ENCODE results near the gene STX7.

DNA sequence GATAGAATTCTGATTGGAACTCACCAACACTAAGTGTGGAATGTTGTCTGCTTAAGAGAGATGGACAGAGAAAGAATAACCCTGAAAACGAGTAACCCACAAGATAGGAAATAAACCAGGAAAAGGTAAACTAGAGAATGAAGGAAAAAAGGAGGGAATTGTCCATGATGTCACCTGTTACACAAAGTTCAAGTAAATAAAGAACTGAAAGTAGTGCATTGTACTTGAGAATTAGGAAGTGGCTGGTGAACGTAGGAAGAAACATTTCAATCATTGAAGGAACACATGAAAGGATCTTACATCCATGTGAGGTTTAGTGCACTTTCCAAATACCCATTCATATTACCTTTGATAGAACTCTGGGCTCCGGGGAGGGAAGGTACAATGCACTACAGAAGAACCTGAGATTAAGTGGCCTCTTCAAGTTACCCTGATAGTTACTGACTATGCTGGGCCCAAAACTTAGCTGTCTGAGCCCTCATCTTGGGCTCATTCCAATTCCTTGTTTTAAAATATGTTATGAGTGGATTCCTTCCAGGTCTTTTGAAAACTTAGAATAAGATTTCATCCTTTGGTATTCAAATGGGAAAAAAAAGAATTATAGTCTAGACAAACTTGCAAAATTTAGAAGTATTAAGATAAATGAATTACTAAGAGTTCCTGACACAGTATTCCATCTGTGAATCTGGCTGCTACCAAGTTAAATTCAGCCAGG is 1.1 kb upstream of the STX7 start:
- TF ChIP-seq POLR2A (IDR thresholded peaks at IDR 0.05), result no peak
- TF ChIP-seq, protein P1, sequence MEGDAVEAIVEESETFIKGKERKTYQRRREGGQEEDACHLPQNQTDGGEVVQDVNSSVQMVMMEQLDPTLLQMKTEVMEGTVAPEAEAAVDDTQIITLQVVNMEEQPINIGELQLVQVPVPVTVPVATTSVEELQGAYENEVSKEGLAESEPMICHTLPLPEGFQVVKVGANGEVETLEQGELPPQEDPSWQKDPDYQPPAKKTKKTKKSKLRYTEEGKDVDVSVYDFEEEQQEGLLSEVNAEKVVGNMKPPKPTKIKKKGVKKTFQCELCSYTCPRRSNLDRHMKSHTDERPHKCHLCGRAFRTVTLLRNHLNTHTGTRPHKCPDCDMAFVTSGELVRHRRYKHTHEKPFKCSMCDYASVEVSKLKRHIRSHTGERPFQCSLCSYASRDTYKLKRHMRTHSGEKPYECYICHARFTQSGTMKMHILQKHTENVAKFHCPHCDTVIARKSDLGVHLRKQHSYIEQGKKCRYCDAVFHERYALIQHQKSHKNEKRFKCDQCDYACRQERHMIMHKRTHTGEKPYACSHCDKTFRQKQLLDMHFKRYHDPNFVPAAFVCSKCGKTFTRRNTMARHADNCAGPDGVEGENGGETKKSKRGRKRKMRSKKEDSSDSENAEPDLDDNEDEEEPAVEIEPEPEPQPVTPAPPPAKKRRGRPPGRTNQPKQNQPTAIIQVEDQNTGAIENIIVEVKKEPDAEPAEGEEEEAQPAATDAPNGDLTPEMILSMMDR (IDR thresholded peaks at IDR 0.05), result no peak
